ENCODE measurements around the gene CLEC4F. TPM values are rescaled to one million over a fixed set of nuclear protein-coding genes. Genes with fewer than 3 reads are reported as not detected.

The CLEC4F gene
- total RNA-seq, 1 experiment from 2014 or later, result not detected

DNA sequence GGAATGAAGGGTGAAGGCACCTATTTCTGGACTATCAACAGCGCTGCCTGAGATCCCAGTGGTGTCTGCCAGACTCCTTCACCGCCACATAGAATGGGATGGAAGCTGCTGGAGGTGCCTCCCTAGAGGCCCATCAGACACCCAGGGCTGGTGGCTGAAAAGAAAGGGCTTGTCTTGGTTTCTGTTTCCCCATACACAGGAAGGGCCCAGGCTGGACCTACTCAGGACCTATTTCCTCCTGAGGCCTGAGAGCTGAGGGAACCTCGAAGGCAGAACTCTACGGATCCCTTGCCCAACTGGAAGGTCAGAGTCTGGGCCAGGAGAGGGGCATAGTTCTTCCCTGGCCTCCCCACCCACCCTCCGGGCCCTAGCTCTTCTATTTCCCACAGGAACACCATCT is 2.9 kb upstream of the CLEC4F start:
- Histone ChIP-seq H3T11ph (ENCODE audit: low read length) (no peak overlapping the region), H4K5ac (ENCODE audit: insufficient read length, low read depth, low read length) (no peak overlapping the region), H3K4me2 (ENCODE audit: insufficient read depth, insufficient read length, low read length) (no peak overlapping the region), H3K9me3 (ENCODE audit: control insufficient read depth, low read depth, low read length) (no peaks in the 10 kb centered on the region), H2AFZ (ENCODE audit: low read length) (no peak overlapping the region), H3K14ac (ENCODE audit: insufficient read depth, low read length) (no peak overlapping the region), H3K4ac (ENCODE audit: low read depth, low read length) (no peak overlapping the region), H2AK5ac (ENCODE audit: insufficient read length, low read length) (no peak overlapping the region), H2BK120ac (ENCODE audit: low read depth, low read length, poor library complexity, severe bottlenecking) (no peak overlapping the region), H3K23me2 (ENCODE audit: insufficient read length, low read depth, low read length, poor library complexity, severe bottlenecking) (no peaks in the 10 kb centered on the region), H3K27me3 (ENCODE audit: insufficient read depth, low read length) (no peaks in the 10 kb centered on the region), H3K4me1 (ENCODE audit: insufficient read depth, low read length) (peaks cover under 1% of the 10 kb centered on the region; the same call in 1 of the 2 replicates), H3K9ac (ENCODE audit: extremely low read depth, insufficient read length, low read length) (no peak overlapping the region), H2BK15ac (ENCODE audit: low read depth, low read length) (no peak overlapping the region), H4K91ac (ENCODE audit: insufficient read length, low read depth, low read length) (no peak overlapping the region), H3K23ac (ENCODE audit: insufficient read length, low read depth, low read length) (no peak overlapping the region), H3K79me1 (ENCODE audit: insufficient read depth, low read depth, low read length, poor library complexity, severe bottlenecking) (no peaks in the 10 kb centered on the region), H4K20me1 (ENCODE audit: control insufficient read depth, insufficient read depth, insufficient read length) (no peaks in the 10 kb centered on the region), H3K79me2 (ENCODE audit: insufficient read depth, low read length) (no peaks in the 10 kb centered on the region), H2BK5ac (ENCODE audit: insufficient read length, low read length) (no peak overlapping the region), H2BK20ac (ENCODE audit: low read depth, low read length, poor library complexity, severe bottlenecking) (no peak overlapping the region), H4K8ac (replicated peaks; ENCODE audit: insufficient read length, low read depth, low read length) (no peak overlapping the region), H3K27ac (ENCODE audit: insufficient read length, low read depth, low read length) (no peak overlapping the region), H2BK12ac (ENCODE audit: insufficient read length, low read depth, low read length) (no peak overlapping the region), H3K56ac (ENCODE audit: insufficient read length, low read depth, low read length) (no peak overlapping the region), H3K18ac (ENCODE audit: insufficient read length, low read depth, low read length) (no peak overlapping the region)
- H3K4me3 Mint-ChIP-seq, result no peak overlapping the region
- TF ChIP-seq, protein P1, sequence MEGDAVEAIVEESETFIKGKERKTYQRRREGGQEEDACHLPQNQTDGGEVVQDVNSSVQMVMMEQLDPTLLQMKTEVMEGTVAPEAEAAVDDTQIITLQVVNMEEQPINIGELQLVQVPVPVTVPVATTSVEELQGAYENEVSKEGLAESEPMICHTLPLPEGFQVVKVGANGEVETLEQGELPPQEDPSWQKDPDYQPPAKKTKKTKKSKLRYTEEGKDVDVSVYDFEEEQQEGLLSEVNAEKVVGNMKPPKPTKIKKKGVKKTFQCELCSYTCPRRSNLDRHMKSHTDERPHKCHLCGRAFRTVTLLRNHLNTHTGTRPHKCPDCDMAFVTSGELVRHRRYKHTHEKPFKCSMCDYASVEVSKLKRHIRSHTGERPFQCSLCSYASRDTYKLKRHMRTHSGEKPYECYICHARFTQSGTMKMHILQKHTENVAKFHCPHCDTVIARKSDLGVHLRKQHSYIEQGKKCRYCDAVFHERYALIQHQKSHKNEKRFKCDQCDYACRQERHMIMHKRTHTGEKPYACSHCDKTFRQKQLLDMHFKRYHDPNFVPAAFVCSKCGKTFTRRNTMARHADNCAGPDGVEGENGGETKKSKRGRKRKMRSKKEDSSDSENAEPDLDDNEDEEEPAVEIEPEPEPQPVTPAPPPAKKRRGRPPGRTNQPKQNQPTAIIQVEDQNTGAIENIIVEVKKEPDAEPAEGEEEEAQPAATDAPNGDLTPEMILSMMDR (conservative IDR thresholded peaks at IDR 0.05), result no peak
- H3K9me3 Mint-ChIP-seq, result no peaks in the 10 kb centered on the region
- DNase-seq, result no peak
- no CpG with 5 or more reads among the region's 5 CpGs for WGBS (ENCODE audit: extremely low coverage, insufficient read length, low lambda C conversion rate)
- H3K27me3 Mint-ChIP-seq (ENCODE audit: low read depth), result peaks cover 35% of the 10 kb centered on the region
- no peak overlapping the region; a peak in 1 of 7 replicates for H3K27ac Mint-ChIP-seq
- no peaks in the 10 kb centered on the region for H3K36me3 Mint-ChIP-seq (ENCODE audit: insufficient read depth in 1 of 3, low read depth in 3 of 3)
- H3K4me1 Mint-ChIP-seq, result peaks cover 11 to 13% of the 10 kb centered on the region in 2 experiments
